HG03520 (cell line): Measurements from ENCODE around the gene ALK.

Experiments used
- ATAC-seq: cut with Tn5 transposase; IDR thresholded peaks from one replicate; pipeline ENCODE4 v1.9.1; 2021; ENCODE audit warnings: mild to moderate bottlenecking, moderate library complexity; ENCODE audit not compliant: unreplicated experiment

Gene ALK

GRCh38 chr2:29345236-29345635 is 576.1 kb downstream of the ALK start:
- no peak for ATAC-seq

DNA sequence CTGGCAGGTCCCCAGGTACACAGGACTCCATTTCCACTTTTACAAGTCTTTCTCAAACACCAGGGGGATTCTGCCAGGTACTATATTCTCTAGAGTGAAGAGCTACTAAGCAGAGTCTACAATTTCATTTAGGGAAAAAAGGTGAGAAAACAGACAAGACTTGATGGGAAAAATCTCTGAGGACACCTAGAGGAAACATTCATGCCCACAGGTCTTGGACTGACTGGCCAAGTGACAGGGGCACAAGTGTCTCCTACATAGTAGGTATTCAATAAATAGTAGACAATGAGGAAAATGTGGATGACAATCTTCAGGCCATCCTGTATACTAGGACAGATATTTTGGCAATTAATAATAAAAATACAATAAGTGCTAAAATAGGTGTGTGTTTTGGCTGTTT is 577.6 kb downstream of the ALK start:
- no peak for ATAC-seq

DNA sequence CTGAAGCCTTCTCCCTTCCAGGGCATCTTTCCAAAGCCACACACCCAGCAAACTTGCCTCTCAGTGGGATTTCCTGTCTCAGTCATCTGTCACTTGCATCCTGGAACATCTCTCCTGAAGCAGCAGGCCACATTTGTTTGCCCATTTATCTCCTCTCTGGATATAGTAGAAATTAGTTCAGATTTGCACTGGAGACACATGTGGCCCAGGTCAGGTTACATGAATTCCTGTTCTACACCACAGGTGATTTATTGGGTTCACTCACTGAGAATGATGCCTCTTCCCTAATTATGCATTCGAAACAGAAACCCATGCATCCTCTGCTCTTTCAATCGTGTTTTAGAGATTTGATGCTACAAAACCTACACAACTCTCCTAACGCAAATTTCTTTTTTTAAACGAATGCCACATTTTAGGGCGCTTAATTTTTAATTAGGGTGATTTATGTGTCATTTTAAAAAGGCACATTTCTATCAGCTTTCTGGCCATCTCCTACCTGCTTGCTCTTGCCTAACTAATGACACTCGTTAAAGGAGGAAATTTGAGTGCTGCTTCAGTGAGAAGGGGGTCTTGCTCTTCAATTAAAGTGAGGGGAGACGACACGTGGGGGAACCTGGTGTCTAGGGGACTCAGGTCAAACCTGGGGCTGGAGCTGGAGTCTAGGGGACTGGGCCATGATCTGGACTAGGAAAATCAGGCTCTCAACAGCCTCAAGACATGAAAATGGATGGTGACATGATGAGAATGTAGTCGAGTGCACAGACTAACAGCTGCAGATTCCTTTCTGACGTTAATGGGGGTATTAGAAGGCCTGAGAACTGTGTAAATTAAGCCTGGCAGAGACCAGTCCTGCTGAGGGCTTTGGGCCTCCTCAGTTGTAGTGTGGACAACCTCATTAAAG is 584.8 kb downstream of the ALK start:
- no peak for ATAC-seq

DNA sequence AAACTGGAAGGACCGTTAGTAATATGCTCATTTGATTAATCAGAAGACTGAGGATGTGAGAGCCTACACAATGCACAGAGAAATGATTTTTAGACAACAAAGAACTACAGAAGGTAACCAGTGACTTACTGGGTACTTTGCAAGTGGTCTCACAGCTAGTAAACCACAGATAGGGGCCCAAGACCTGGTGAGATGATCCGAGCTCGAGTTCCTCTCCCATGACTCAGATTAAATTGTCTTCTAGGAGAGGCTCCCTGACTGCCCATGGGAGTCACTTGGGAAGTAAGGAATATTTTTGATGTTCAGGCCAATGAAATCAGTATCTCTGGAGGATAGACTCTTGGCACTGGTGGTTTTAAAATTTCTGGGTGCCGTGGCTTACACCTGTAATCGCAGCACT is 586.0 kb downstream of the ALK start:
- ATAC-seq = no peak

DNA sequence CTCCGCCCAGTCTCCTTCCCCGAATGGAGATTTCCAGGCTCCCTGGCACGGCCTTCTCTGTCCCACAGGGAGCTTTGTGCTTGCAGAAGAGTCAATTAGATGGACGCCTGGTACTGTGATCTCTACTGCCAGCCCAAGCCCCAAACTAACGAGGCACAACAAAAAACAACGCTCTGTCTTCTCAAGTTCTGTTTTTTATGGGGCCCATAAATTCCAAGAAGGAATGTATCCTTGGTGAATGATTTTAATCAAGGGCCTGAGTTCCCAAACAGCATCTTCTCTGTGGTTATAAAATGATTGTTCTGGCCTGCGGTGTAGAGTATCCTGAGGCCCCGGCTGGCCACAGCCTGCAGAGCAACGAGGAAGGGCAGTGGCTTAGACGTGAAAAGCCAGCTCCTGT is 586.7 kb downstream of the ALK start:
- no peak for ATAC-seq

DNA sequence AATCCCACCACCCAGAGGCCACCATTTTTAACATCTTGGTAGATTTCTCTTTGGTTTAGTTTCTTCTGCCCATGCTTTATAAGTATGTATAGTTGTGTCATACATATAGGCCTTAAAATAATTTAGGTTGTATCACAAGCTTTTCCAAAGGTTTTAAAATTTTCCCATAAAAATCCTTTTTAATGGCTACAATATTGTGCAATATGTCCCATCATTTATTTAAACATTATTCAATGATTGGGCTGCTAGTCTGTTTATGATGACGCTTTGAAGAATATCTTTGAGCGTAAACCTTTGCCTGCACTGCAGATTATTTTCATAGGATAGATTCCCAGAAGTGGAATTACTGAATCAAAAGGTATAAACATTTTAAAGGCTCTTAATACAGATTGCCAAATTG is 588.8 kb downstream of the ALK start:
- no peak for ATAC-seq

DNA sequence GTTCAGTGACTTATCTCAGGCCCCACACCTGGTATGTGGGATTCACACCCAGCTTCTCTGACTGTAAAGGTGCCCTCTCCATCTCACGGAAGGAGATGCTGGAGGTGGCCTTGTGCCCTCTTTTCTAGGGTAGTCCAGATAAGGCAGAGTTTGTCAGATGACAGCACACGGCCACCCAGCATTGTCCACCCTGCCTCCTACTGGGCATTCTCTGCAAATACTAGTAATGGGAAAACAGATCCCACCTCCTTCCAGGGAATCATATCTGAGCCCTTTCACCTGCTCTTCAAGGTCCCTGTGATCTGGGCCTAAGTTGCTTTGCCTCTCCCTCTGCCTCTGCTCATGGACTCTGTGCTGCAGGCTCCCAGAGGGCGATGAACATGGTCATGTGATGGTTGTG is 591.5 kb downstream of the ALK start:
- no peak for ATAC-seq

- ATAC-seq = no peak
These were observed 594.5 kb downstream of the ALK start for GRCh38 chr2:29326926-29327325.

DNA sequence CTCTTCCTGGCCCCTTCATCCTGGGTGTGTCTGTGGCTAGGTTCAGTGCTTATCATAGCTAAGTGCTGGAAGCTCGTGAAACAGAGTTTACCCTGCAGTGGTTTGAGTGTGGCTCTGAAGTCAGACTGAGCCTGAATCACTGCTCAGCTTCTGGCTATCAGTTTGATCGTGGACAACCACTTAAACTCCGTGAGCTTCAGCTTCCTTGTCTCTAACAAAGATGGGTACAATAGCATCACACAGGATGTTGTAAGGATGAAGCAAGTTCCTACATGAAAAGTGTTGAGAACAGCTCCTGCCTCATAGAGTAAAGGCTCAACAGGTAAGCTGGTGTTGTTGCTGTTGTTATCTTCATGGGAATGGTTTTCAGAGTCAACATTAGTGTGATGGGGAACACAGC is 595.8 kb downstream of the ALK start:
- ATAC-seq = no peak

DNA sequence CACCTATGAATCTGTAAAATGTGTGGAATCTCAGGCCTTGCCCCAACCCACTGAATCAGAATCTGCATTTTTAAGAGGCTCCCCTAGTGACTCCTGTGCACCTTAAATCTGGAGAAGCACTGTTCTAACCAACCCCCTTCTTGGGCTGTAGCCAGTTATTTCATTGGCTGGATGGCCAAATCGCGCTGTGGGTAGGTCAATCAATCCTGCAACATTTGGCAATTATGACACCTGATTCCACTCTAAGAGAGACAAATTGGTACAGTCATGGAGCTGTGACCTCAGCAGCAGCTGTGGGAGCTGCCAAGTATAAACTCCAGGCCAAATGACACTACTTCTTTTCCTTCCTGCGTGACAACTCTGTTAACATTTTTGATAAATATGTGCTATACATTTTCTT is 597.4 kb downstream of the ALK start:
- ATAC-seq = no peak

DNA sequence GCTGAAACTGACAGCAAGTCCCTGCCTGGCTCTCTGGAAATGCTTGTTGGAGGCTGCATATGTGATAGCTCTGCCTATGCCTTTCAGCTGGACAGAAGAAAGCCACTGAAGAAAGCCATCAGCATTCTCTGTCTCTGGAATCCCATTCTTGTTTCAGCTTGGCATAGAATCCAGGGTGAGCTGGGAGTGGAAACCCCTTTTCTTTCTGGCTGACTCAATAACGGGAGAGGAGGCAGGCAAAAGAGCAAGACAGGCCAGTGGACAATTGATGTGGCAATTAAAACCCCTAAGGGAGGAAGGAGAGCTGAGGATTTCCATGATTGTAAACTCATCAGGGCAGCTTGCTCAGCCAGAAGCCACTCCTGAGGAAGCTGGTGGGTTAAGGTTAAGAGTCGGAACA is 598.1 kb downstream of the ALK start:
- ATAC-seq = no peak

DNA sequence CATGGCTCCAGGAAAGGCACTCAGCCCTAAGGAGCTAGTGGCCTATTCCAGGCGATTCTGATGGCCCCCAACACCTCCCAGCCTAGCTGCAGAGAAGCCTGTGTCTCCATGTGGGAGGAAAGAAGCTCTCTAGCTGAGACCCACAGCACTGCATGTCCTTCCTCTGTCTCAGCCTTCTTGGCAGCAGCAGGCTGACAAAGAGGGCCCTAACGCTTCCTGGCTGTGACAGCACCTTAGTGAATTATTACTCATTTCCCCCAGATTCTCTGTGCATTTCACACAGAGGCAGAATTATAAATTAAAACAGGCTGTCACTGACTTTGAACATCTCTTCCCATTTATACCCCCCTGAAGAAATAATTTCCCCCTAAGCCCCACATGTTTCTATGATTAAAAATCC is 599.4 kb downstream of the ALK start:
- ATAC-seq = no peak

DNA sequence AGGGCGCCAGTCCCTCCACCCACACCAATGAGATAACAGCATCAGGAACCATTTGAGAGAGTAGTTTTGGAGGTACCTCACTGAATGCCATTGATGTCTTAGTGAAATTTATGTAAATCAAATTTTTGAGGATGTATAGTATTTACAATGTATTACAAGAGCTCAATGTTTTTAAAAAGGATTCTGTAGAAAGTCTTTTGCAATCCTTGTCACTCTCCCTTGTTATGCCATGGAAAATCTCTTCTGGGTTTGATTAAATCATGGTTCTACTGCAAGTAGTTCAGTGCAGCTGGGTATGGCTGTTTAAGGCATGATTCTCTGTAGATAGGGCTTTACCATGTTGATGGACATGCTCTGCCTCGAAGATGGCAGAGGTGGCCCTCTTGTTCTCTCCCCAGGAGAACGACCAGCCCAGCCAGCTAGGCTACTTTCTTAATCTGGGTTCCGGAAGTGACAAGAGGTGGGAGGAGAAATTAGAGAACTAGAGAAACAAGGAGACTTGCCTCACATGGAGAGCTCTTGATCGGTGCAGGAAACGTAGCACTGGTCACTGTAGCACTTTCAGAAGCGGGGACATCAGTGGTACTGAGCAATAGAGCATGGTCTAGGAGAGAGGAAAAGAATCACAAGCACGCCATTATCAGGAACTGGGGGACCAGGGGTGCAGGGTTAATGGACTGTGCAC is 603.4 kb downstream of the ALK start:
- ATAC-seq = no peak

GRCh38 chr2:29317077-29317517 is 604.3 kb downstream of the ALK start:
- ATAC-seq = no peak

GRCh38 chr2:29314816-29315571 is 606.4 kb downstream of the ALK start:
- ATAC-seq = peak; percentile 71

DNA sequence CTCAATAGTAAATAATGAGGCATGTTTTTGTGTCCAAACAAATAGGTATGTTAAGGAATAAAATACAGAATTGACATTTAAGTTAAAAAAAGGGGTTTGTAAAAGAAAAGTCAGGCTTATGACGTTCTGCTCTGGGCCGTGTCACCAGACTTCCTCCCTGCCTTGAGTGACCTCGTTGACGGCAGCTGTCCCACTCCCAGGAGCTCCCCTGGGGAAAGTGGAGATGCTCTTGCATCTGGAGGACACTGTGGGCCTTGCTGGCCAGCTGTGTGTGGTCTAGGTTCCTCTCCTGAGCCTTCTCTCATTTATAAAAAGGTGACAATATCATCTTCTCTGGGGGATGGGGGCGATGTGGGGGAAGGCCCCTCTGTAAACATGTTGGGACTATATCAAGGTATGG is 609.9 kb downstream of the ALK start:
- no peak for ATAC-seq

DNA sequence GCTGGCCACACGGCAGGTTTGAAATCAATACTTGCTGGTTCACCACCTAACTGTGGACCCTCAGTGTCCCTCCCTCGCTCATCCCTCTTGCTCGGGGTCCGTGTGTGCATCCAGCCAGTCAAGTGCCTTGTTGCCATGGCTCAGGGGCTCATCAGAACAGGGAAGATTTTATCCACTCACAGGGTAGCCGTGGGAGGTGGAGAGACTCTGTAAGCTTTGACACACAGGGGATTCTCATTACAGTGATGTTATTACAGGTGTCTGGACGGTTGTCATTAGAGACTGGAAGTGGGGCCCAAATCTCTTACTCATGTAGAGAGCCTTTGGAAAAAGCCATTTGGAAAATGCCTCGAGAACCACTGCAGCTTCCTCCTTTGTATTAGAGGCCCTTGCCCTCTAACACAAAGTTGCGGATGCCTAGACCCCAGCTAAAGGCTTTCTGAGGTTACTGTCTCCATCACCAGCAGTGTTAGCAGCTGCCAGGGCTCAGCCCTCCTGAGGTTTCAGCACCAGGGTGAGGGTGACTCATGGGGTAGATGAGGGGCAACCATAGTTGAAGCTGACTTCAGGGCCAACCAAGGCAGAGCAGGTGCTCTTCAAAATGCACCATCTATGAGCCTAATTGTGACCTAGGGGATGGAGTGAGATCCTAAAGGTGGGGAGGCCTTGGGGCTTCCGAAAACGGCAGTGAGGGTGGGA is 610.6 kb downstream of the ALK start:
- no peak for ATAC-seq

GRCh38 chr2:29309090-29310029 is 612.0 kb downstream of the ALK start:
- ATAC-seq = no peak

GRCh38 chr2:29308366-29308765 is 613.0 kb downstream of the ALK start:
- no peak for ATAC-seq

- ATAC-seq = no peak
These were observed 613.9 kb downstream of the ALK start for GRCh38 chr2:29307519-29307918.
